ENCODE measurements around the gene LPCAT2. TPM values are rescaled to one million over a fixed set of nuclear protein-coding genes. Genes with fewer than 3 reads are reported as not detected.

LPCAT2 gene
- polyA plus RNA-seq, 2 of the 4 experiments (the other 2 are of a cell fraction), result 8.0 to 16.3 TPM

GRCh38 chr16:55479430-55480140, 29.3 kb upstream of the LPCAT2 start (continued):
- TF ChIP-seq CHD4 (IDR thresholded peaks at IDR 0.05; ENCODE audit: borderline replicate concordance), result no peak
- TF ChIP-seq REST (IDR thresholded peaks at IDR 0.05), result no peak

- no peak for ATAC-seq
- POLR2A ChIA-PET, result interaction anchor here (1.0 kb wide), 1 partner anchor 9 kb away, joined by 4 read pairs; no protein-coding TSS in a partner anchor
Observed at GRCh38 chr16:55480228-55480655, 28.6 kb upstream of the LPCAT2 start.

GRCh38 chr16:55481023-55481422, 27.8 kb upstream of the LPCAT2 start:
- ChIA-PET CTCF (interaction anchor here (1.3 to 2.6 kb wide), 2 partner anchors 9 to 16 kb away, joined by 4 to 24 read pairs; no protein-coding TSS in a partner anchor), POLR2A (no interaction called here)
- H3K9me3 ChIP-seq, result no peaks in the 10 kb centered on the region
- no peak for ATAC-seq
- H3K4me2 ChIP-seq, result no peak overlapping the region
- H3K4me1 ChIP-seq, result 0 out of 3 replicates have a peak, but pooled peaks cover 3% of the 10 kb centered on the region
- TF ChIP-seq PBX3 (IDR thresholded peaks at IDR 0.05) (no peak), NR3C1 (IDR thresholded peaks at IDR 0.05) (no peak), NPAS2 (CRISPR knock-in tag; IDR thresholded peaks at IDR 0.05; ENCODE audit: borderline replicate concordance) (no peak), ZNF302 (CRISPR knock-in tag; IDR thresholded peaks at IDR 0.05) (no peak), CHD2 (IDR thresholded peaks at IDR 0.05; ENCODE audit: low read length, partially characterized antibody) (no peak), ATOH8 (CRISPR knock-in tag; IDR thresholded peaks at IDR 0.05; ENCODE audit: low read depth) (no peak), MAZ (IDR thresholded peaks at IDR 0.05; ENCODE audit: borderline replicate concordance, low read depth, low read length) (no peak), EHF (CRISPR knock-in tag; IDR thresholded peaks at IDR 0.05) (no peak), KDM5A (IDR thresholded peaks at IDR 0.05) (no peak), BCL3 (IDR thresholded peaks at IDR 0.05) (no peak), EP300 (IDR thresholded peaks at IDR 0.05) (no peak)
- H3K4me3 ChIP-seq, result no peak overlapping the region
- no peak for DNase-seq (ENCODE audit: low read depth in 1 of 2, low spot score in 1 of 2)
- FAIRE-seq, result no peak
- 56% methylated on average over 4 of the region's 4 CpGs for WGBS (ENCODE audit: missing lambda C conversion rate)
- no peak overlapping the region for H3K27ac ChIP-seq

More at GRCh38 chr16:55480228-55480655, 28.6 kb upstream of the LPCAT2 start:
- DNase-seq (ENCODE audit: low read depth in 1 of 2, low spot score in 1 of 2) (no peak), FAIRE-seq (no peak)
- peak overlapping the region; percentile 60; the same call in 1 of the 3 replicates for H3K4me3 ChIP-seq
- H3K9me3 ChIP-seq, result no peaks in the 10 kb centered on the region
- 69% methylated on average over 23 of the region's 25 CpGs for WGBS (ENCODE audit: missing lambda C conversion rate)
- no peak for TF ChIP-seq FOXS1 (CRISPR knock-in tag; IDR thresholded peaks at IDR 0.05)
- 0 out of 4 replicates have a peak, but pooled peaks of 1 of the 2 experiments have one; percentile 26 for TF ChIP-seq CEBPB (IDR thresholded peaks at IDR 0.05)
- TF ChIP-seq NR3C1 (IDR thresholded peaks at IDR 0.05), result no peak
- no peak for TF ChIP-seq SREBF2 (IDR thresholded peaks at IDR 0.05)
- TF ChIP-seq EP300 (IDR thresholded peaks at IDR 0.05), result no peak
- TF ChIP-seq NPAS2 (CRISPR knock-in tag; IDR thresholded peaks at IDR 0.05; ENCODE audit: borderline replicate concordance), result no peak
- TF ChIP-seq HMGXB4 (CRISPR knock-in tag; IDR thresholded peaks at IDR 0.05; ENCODE audit: borderline replicate concordance), result no peak
- TF ChIP-seq NFE2L2 (conservative IDR thresholded peaks at IDR 0.05; ENCODE audit: low read length), result no peak
- H3K4me1 ChIP-seq, result 0 out of 3 replicates have a peak, but pooled peaks cover 3% of the 10 kb centered on the region
- CTCF ChIA-PET, result interaction anchor here (1.3 to 2.6 kb wide), 2 partner anchors 10 to 15 kb away, joined by 4 to 24 read pairs; no protein-coding TSS in a partner anchor
- no peak overlapping the region for H3K27ac ChIP-seq
- H3K4me2 ChIP-seq, result peak overlapping the region; percentile 100; the same call in 2 of the 3 replicates
